ENCODE results near the gene ADAMTS14.

Gene ADAMTS14

GRCh38 chr10:70736525-70736924, 64.2 kb downstream of the ADAMTS14 start:
- DNase-seq = no peak

GRCh38 chr10:70737250-70737649, 64.9 kb downstream of the ADAMTS14 start:
- no peak for DNase-seq

GRCh38 chr10:70738006-70738760, 65.9 kb downstream of the ADAMTS14 start:
- DNase-seq = no peak

- no peak for DNase-seq
These were observed 66.4 kb downstream of the ADAMTS14 start for GRCh38 chr10:70738761-70739121.

GRCh38 chr10:70740406-70741288, 68.3 kb downstream of the ADAMTS14 start:
- DNase-seq = no peak

GRCh38 chr10:70742537-70743429, 70.5 kb downstream of the ADAMTS14 start:
- DNase-seq = no peak

GRCh38 chr10:70743430-70743788, 71.1 kb downstream of the ADAMTS14 start:
- DNase-seq = no peak

GRCh38 chr10:70743879-70744278, 71.6 kb downstream of the ADAMTS14 start:
- no peak for DNase-seq

- DNase-seq = no peak
These were observed 72.4 kb downstream of the ADAMTS14 start for GRCh38 chr10:70744617-70745143.

- no peak for DNase-seq
These were observed 73.2 kb downstream of the ADAMTS14 start for GRCh38 chr10:70745555-70745954.

- DNase-seq = no peak
These were observed 75.1 kb downstream of the ADAMTS14 start for GRCh38 chr10:70747192-70747965.

- no peak for DNase-seq
These were observed 76.0 kb downstream of the ADAMTS14 start for GRCh38 chr10:70748305-70748704.

GRCh38 chr10:70748801-70749573, 76.7 kb downstream of the ADAMTS14 start:
- DNase-seq = no peak

GRCh38 chr10:70749756-70750155, 77.5 kb downstream of the ADAMTS14 start:
- no peak for DNase-seq

GRCh38 chr10:70750156-70750703, 77.9 kb downstream of the ADAMTS14 start:
- DNase-seq = no peak

GRCh38 chr10:70751356-70751755, 79.0 kb downstream of the ADAMTS14 start:
- DNase-seq = no peak

GRCh38 chr10:70751991-70752390, 79.7 kb downstream of the ADAMTS14 start:
- no peak for DNase-seq

- no peak for DNase-seq
These were observed 80.3 kb downstream of the ADAMTS14 start for GRCh38 chr10:70752571-70752970.

- DNase-seq = no peak
These were observed 80.8 kb downstream of the ADAMTS14 start for GRCh38 chr10:70753026-70753663.

GRCh38 chr10:70753841-70754621, 81.7 kb downstream of the ADAMTS14 start:
- no peak for DNase-seq
